HG03196 (cell line): ENCODE data around the gene EDA2R.

ENCODE experiments used
- ATAC-seq: cut with Tn5 transposase; IDR thresholded peaks from one replicate; pipeline ENCODE4 v1.9.1; 2021; ENCODE audit not compliant: unreplicated experiment

Gene EDA2R

GRCh38 chrX:66547847-66548369, 91.0 kb downstream of the EDA2R start:
- no peak for ATAC-seq
